GM23338 (cell line): ENCODE measurements around the gene HOXD9.
A peak's percentile ranks its signal among the peaks of the same experiment; 100 is the strongest.

Source experiments
- CREB1 ChIP-seq: fragments of 250-450 bp; sonication (Bioruptor Pico); IDR thresholded peaks from 2 replicates; pipeline ENCODE4 v1.5.0; 2020; ENCODE audit warnings: low read depth, mild to moderate bottlenecking, moderate library complexity
- EZH2 ChIP-seq: fragments of 200-600 bp; sonication (generic); IDR thresholded peaks from one replicate; pipeline ENCODE4 v1.8.0; 2017; ENCODE audit warnings: antibody characterized with exemption, mild to moderate bottlenecking, low read depth; ENCODE audit not compliant: unreplicated experiment
- EZH2phosphoT487 ChIP-seq: fragments of 200-600 bp; sonication (generic); IDR thresholded peaks from one replicate; pipeline ENCODE4 v1.8.1; 2018; ENCODE audit warnings: antibody characterized with exemption; ENCODE audit not compliant: unreplicated experiment
- JUNB ChIP-seq: IDR thresholded peaks from one replicate; pipeline ENCODE4 v1.6.1; 2016; ENCODE audit warnings: antibody characterized with exemption; ENCODE audit not compliant: unreplicated experiment
- NANOG ChIP-seq: IDR thresholded peaks from 2 replicates; pipeline ENCODE4 v1.6.1; 2016; ENCODE audit warnings: antibody characterized with exemption, borderline replicate concordance
- POLR2AphosphoS5 ChIP-seq: IDR thresholded peaks from 2 replicates; pipeline ENCODE4 v1.6.1; 2016; ENCODE audit warnings: antibody characterized with exemption, low read depth
- STAT1 ChIP-seq: IDR thresholded peaks from one replicate; pipeline ENCODE4 v1.6.1; 2016; ENCODE audit warnings: antibody characterized with exemption; ENCODE audit not compliant: unreplicated experiment
- ZNF114 ChIP-seq: fragments of 250-450 bp; sonication (Bioruptor Pico); IDR thresholded peaks from 2 replicates; pipeline ENCODE4 v1.5.0; 2020; ENCODE audit warnings: mild to moderate bottlenecking, moderate library complexity
- ZNF331 ChIP-seq: fragments of 250-450 bp; sonication (Bioruptor Pico); IDR thresholded peaks from 2 replicates; pipeline ENCODE4 v1.5.0; 2020; ENCODE audit warnings: low read depth, mild to moderate bottlenecking, moderate library complexity
- TF ChIP-seq, protein P1 (sequence below), 2 experiments: fragments of 200-600 bp in 1 of 2; sonication (generic) in 1 of 2; conservative IDR thresholded peaks; 2 replicates each; pipeline versions ENCODE4 v1.5.1 to v1.6.1; 2016 to 2017; ENCODE audit warnings: antibody characterized with exemption in 2 of 2, low read depth in 2 of 2, mild to moderate bottlenecking in 2 of 2, moderate library complexity in 1 of 2
- TF ChIP-seq, protein P2 (sequence below): IDR thresholded peaks from one replicate; pipeline ENCODE4 v1.6.1; 2018; ENCODE audit warnings: antibody characterized with exemption; ENCODE audit not compliant: unreplicated experiment
- TF ChIP-seq, protein P3 (sequence below): IDR thresholded peaks from 2 replicates; pipeline ENCODE4 v1.6.1; 2016; ENCODE audit warnings: antibody characterized with exemption
- TF ChIP-seq, protein P4 (sequence below): fragments of 250-450 bp; sonication (Bioruptor Pico); IDR thresholded peaks from 2 replicates; pipeline ENCODE4 v1.5.0; 2020; ENCODE audit warnings: mild to moderate bottlenecking, moderate library complexity

DNA sequence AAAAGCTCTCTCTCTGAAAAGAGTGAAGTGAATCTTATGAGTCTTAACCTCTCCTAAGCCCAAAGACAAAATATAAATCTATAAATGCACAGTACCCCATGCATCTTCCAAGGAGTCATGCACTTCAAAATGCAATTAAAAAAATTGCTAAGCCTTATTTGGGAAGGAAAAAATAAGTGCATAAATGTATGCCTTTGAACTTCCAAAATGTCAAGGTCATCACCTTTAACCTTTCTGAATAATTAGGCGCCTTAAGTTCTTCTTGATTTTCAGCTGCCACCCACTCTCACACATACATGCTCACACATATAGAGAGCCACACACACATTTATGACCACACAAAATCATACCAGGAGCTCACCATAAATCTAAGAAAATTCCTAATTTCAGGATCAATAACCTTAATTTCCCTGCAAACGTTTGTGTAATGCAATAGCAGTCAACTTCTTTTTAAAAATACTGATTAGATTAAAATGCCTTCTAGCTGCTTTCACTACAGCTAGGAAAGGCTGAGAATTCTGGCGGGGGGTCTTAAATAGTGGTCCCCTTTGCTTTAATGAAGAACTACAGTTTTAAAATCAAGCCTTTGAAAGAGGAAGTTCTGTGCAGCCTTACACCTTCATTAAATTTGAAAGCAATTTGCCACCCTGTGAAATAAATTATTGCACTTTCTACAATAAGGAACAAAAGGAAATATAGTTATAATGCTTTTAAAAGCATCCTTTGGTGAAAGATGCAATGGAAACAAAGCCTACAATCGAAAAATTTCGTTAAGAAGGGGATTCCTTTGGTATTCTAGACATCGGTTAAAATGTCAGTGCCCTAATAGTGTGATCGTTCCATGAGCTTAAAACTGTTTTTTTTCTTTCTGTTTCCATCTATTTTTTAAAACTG lies 11.9 kb upstream of the HOXD9 start:
- no peak for TF ChIP-seq EZH2phosphoT487
- TF ChIP-seq, protein P1, sequence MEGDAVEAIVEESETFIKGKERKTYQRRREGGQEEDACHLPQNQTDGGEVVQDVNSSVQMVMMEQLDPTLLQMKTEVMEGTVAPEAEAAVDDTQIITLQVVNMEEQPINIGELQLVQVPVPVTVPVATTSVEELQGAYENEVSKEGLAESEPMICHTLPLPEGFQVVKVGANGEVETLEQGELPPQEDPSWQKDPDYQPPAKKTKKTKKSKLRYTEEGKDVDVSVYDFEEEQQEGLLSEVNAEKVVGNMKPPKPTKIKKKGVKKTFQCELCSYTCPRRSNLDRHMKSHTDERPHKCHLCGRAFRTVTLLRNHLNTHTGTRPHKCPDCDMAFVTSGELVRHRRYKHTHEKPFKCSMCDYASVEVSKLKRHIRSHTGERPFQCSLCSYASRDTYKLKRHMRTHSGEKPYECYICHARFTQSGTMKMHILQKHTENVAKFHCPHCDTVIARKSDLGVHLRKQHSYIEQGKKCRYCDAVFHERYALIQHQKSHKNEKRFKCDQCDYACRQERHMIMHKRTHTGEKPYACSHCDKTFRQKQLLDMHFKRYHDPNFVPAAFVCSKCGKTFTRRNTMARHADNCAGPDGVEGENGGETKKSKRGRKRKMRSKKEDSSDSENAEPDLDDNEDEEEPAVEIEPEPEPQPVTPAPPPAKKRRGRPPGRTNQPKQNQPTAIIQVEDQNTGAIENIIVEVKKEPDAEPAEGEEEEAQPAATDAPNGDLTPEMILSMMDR (conservative IDR thresholded peaks at IDR 0.05; ENCODE audit: low read depth in 2 of 2), result no peak
- no peak for TF ChIP-seq POLR2AphosphoS5
- no peak for TF ChIP-seq STAT1
- TF ChIP-seq, protein P2, sequence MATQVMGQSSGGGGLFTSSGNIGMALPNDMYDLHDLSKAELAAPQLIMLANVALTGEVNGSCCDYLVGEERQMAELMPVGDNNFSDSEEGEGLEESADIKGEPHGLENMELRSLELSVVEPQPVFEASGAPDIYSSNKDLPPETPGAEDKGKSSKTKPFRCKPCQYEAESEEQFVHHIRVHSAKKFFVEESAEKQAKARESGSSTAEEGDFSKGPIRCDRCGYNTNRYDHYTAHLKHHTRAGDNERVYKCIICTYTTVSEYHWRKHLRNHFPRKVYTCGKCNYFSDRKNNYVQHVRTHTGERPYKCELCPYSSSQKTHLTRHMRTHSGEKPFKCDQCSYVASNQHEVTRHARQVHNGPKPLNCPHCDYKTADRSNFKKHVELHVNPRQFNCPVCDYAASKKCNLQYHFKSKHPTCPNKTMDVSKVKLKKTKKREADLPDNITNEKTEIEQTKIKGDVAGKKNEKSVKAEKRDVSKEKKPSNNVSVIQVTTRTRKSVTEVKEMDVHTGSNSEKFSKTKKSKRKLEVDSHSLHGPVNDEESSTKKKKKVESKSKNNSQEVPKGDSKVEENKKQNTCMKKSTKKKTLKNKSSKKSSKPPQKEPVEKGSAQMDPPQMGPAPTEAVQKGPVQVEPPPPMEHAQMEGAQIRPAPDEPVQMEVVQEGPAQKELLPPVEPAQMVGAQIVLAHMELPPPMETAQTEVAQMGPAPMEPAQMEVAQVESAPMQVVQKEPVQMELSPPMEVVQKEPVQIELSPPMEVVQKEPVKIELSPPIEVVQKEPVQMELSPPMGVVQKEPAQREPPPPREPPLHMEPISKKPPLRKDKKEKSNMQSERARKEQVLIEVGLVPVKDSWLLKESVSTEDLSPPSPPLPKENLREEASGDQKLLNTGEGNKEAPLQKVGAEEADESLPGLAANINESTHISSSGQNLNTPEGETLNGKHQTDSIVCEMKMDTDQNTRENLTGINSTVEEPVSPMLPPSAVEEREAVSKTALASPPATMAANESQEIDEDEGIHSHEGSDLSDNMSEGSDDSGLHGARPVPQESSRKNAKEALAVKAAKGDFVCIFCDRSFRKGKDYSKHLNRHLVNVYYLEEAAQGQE, result no peak
- TF ChIP-seq JUNB, result no peak
- peak; percentile 65 for TF ChIP-seq EZH2
- TF ChIP-seq CREB1 (CRISPR knock-in tag), result no peak
- no peak for TF ChIP-seq NANOG
- TF ChIP-seq ZNF331 (CRISPR knock-in tag), result no peak
- TF ChIP-seq, protein P3, sequence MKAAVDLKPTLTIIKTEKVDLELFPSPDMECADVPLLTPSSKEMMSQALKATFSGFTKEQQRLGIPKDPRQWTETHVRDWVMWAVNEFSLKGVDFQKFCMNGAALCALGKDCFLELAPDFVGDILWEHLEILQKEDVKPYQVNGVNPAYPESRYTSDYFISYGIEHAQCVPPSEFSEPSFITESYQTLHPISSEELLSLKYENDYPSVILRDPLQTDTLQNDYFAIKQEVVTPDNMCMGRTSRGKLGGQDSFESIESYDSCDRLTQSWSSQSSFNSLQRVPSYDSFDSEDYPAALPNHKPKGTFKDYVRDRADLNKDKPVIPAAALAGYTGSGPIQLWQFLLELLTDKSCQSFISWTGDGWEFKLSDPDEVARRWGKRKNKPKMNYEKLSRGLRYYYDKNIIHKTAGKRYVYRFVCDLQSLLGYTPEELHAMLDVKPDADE, result no peak
- no peak for TF ChIP-seq ZNF114 (CRISPR knock-in tag)
- TF ChIP-seq, protein P4, sequence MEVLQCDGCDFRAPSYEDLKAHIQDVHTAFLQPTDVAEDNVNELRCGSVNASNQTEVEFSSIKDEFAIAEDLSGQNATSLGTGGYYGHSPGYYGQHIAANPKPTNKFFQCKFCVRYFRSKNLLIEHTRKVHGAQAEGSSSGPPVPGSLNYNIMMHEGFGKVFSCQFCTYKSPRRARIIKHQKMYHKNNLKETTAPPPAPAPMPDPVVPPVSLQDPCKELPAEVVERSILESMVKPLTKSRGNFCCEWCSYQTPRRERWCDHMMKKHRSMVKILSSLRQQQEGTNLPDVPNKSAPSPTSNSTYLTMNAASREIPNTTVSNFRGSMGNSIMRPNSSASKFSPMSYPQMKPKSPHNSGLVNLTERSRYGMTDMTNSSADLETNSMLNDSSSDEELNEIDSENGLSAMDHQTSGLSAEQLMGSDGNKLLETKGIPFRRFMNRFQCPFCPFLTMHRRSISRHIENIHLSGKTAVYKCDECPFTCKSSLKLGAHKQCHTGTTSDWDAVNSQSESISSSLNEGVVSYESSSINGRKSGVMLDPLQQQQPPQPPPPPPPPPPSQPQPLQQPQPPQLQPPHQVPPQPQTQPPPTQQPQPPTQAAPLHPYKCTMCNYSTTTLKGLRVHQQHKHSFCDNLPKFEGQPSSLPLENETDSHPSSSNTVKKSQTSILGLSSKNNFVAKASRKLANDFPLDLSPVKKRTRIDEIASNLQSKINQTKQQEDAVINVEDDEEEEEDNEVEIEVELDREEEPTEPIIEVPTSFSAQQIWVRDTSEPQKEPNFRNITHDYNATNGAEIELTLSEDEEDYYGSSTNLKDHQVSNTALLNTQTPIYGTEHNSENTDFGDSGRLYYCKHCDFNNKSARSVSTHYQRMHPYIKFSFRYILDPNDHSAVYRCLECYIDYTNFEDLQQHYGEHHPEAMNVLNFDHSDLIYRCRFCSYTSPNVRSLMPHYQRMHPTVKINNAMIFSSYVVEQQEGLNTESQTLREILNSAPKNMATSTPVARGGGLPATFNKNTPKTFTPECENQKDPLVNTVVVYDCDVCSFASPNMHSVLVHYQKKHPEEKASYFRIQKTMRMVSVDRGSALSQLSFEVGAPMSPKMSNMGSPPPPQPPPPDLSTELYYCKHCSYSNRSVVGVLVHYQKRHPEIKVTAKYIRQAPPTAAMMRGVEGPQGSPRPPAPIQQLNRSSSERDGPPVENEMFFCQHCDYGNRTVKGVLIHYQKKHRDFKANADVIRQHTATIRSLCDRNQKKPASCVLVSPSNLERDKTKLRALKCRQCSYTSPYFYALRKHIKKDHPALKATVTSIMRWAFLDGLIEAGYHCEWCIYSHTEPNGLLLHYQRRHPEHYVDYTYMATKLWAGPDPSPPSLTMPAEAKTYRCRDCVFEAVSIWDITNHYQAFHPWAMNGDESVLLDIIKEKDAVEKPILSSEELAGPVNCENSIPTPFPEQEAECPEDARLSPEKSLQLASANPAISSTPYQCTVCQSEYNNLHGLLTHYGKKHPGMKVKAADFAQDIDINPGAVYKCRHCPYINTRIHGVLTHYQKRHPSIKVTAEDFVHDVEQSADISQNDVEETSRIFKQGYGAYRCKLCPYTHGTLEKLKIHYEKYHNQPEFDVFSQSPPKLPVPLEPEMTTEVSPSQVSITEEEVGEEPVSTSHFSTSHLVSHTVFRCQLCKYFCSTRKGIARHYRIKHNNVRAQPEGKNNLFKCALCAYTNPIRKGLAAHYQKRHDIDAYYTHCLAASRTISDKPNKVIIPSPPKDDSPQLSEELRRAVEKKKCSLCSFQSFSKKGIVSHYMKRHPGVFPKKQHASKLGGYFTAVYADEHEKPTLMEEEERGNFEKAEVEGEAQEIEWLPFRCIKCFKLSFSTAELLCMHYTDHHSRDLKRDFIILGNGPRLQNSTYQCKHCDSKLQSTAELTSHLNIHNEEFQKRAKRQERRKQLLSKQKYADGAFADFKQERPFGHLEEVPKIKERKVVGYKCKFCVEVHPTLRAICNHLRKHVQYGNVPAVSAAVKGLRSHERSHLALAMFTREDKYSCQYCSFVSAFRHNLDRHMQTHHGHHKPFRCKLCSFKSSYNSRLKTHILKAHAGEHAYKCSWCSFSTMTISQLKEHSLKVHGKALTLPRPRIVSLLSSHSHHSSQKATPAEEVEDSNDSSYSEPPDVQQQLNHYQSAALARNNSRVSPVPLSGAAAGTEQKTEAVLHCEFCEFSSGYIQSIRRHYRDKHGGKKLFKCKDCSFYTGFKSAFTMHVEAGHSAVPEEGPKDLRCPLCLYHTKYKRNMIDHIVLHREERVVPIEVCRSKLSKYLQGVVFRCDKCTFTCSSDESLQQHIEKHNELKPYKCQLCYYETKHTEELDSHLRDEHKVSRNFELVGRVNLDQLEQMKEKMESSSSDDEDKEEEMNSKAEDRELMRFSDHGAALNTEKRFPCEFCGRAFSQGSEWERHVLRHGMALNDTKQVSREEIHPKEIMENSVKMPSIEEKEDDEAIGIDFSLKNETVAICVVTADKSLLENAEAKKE, result no peak
